Caco-2 (cell line): ENCODE measurements around the gene PROK2. TPM values are rescaled to one million over a fixed set of nuclear protein-coding genes. Genes with fewer than 3 reads are reported as not detected.

Source experiments
- BruUV-seq: library from RNA; stranded (reverse); fragments of 400-500 nt; replicated peaks from 2 replicates; lab custom pipeline; 2021; lab: Mats Ljungman, UMichigan
- CTCF ChIA-PET: fragments of 300-600 bp; sonication (Branson Sonifier 250); formaldehyde crosslinking; loops from one replicate; lab custom pipeline; 2022; ENCODE audit warnings: antibody characterized with exemption; lab: Charles Lee
- POLR2A ChIA-PET: fragments of 300-600 bp; sonication (Branson Sonifier 250); formaldehyde crosslinking; loops from one replicate; lab custom pipeline; 2022; ENCODE audit warnings: antibody characterized with exemption; lab: Charles Lee
- DNase-seq, 2 experiments: peaks; one replicate each; pipeline versions ENCODE4 v3.0.0 to v3.0.0-alpha.2; 2020 to 2022
- H3K27me3 ChIP-seq: replicated peaks from 2 replicates; pipeline ENCODE4 v1.6.0; 2011; ENCODE audit warnings: low read length; ENCODE audit not compliant: control insufficient read depth, insufficient read depth
- H3K36me3 ChIP-seq: 2 replicates; pipeline ENCODE4 v1.5.1; 2011; ENCODE audit warnings: low read length; ENCODE audit not compliant: control insufficient read depth, insufficient read depth
- H3K4me1 ChIP-seq: fragments of 250-450 bp; sonication (Bioruptor Pico); 2 replicates; pipeline ENCODE4 v1.5.1; 2020; ENCODE audit warnings: mild to moderate bottlenecking
- H3K4me3 ChIP-seq: 2 replicates; pipeline ENCODE4 v1.5.1; 2011; ENCODE audit warnings: low read depth, mild to moderate bottlenecking, control low read depth, low read length
- H3K9me3 ChIP-seq: fragments of 250-450 bp; sonication (Bioruptor Pico); 2 replicates; pipeline ENCODE4 v1.5.1; 2020; ENCODE audit warnings: mild to moderate bottlenecking, moderate library complexity
- H3K27ac Mint-ChIP-seq: one replicate; pipeline ENCODE4 v1.8.0; 2022; ENCODE audit warnings: mixed read lengths; ENCODE audit not compliant: unreplicated experiment
- H3K27me3 Mint-ChIP-seq: one replicate; pipeline ENCODE4 v1.8.0; 2022; ENCODE audit warnings: mixed read lengths; ENCODE audit not compliant: insufficient read depth, unreplicated experiment
- H3K36me3 Mint-ChIP-seq: one replicate; pipeline ENCODE4 v1.8.0; 2022; ENCODE audit warnings: mild to moderate bottlenecking, mixed read lengths; ENCODE audit not compliant: insufficient read depth, unreplicated experiment
- H3K4me1 Mint-ChIP-seq: one replicate; pipeline ENCODE4 v1.8.0; 2022; ENCODE audit warnings: low read depth, mixed read lengths; ENCODE audit not compliant: unreplicated experiment
- H3K4me3 Mint-ChIP-seq: one replicate; pipeline ENCODE4 v1.8.0; 2022; ENCODE audit warnings: mild to moderate bottlenecking, moderate library complexity, mixed read lengths; ENCODE audit not compliant: unreplicated experiment
- H3K9me3 Mint-ChIP-seq: one replicate; pipeline ENCODE4 v1.8.0; 2022; ENCODE audit warnings: mixed read lengths; ENCODE audit not compliant: unreplicated experiment
- intact Hi-C: fragments of 100-400 bp; cut with micrococcal nuclease; formaldehyde crosslinking; loops from one replicate; pipeline ENCODE4 v1.10.0; 2022; ENCODE audit not compliant: unreplicated experiment
- total RNA-seq: library from RNA; stranded (reverse); gene quantifications from 2 replicates; pipeline ENCODE4 v1.2.3, GENCODE V29; 2022
- TF ChIP-seq, protein P1 (sequence below), 2 experiments: fragments of 200-600 bp in 1 of 2; IDR thresholded peaks; 1 replicate in 1 of 2; 2 replicates in 1 of 2; pipeline versions ENCODE4 v1.5.1 to v1.8.0; 2011 to 2022; ENCODE audit warnings: antibody characterized with exemption in 1 of 2, control low read depth in 1 of 2, inconsistent platforms in 1 of 2, low read depth in 1 of 2, low read length in 1 of 2, mild to moderate bottlenecking in 1 of 2, moderate library complexity in 1 of 2; ENCODE audit not compliant: insufficient read depth in 1 of 2, severe bottlenecking in 1 of 2, unreplicated experiment in 1 of 2

The PROK2 gene
- total RNA-seq, 1 experiment from 2014 or later, result not detected

- Histone ChIP-seq H3K36me3 (no peaks in the 10 kb centered on the region), H3K4me1 (no peaks in the 10 kb centered on the region), H3K9me3 (no peaks in the 10 kb centered on the region), H3K27me3 (peaks cover 2% of the 10 kb centered on the region; the same call in 1 of the 2 replicates), H3K4me3 (no peak overlapping the region)
- no TSS peak for BruUV-seq
- ChIA-PET CTCF (no interaction called here), POLR2A (no interaction called here)
- Mint-ChIP-seq H3K27ac (no peak overlapping the region), H3K4me3 (no peak overlapping the region), H3K27me3 (peaks cover 30% of the 10 kb centered on the region), H3K9me3 (no peaks in the 10 kb centered on the region), H3K36me3 (no peaks in the 10 kb centered on the region), H3K4me1 (no peaks in the 10 kb centered on the region)
- no peak for DNase-seq
- intact Hi-C loops, result no loop called here
- TF ChIP-seq, protein P1, sequence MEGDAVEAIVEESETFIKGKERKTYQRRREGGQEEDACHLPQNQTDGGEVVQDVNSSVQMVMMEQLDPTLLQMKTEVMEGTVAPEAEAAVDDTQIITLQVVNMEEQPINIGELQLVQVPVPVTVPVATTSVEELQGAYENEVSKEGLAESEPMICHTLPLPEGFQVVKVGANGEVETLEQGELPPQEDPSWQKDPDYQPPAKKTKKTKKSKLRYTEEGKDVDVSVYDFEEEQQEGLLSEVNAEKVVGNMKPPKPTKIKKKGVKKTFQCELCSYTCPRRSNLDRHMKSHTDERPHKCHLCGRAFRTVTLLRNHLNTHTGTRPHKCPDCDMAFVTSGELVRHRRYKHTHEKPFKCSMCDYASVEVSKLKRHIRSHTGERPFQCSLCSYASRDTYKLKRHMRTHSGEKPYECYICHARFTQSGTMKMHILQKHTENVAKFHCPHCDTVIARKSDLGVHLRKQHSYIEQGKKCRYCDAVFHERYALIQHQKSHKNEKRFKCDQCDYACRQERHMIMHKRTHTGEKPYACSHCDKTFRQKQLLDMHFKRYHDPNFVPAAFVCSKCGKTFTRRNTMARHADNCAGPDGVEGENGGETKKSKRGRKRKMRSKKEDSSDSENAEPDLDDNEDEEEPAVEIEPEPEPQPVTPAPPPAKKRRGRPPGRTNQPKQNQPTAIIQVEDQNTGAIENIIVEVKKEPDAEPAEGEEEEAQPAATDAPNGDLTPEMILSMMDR (IDR thresholded peaks at IDR 0.05; ENCODE audit: insufficient read depth in 1 of 2, low read depth in 1 of 2, low read length in 1 of 2, severe bottlenecking in 1 of 2, unreplicated experiment in 1 of 2), result no peak
Measured at GRCh38 chr3:71759401-71759800, 25.5 kb downstream of the PROK2 start.

DNA sequence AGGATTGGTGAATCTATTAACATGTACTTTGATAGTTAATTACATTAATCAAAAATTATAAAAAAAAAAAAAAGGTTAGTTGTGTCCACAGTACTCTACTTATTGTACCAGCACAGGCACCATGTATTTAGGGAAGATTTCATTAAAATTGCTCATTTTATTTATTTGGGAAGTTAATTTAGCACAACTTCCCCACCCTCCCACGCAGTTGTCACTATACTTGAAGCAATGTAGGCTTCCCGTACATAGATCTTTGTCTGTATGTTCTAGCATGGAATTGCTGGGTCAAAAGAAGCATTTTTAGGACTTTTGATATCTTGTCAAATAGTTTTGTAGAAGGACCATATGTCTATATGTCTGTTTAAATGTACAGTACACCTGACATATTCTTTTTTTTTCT, 26.9 kb downstream of the PROK2 start:
- Histone ChIP-seq H3K9me3 (no peaks in the 10 kb centered on the region), H3K4me1 (no peaks in the 10 kb centered on the region), H3K4me3 (no peak overlapping the region), H3K27me3 (peaks cover 2% of the 10 kb centered on the region; the same call in 1 of the 2 replicates), H3K36me3 (no peaks in the 10 kb centered on the region)
- no peak overlapping the region for H3K27ac Mint-ChIP-seq
- no peak for DNase-seq
- no peaks in the 10 kb centered on the region for H3K36me3 Mint-ChIP-seq
- H3K4me3 Mint-ChIP-seq, result no peak overlapping the region
- peaks cover 28% of the 10 kb centered on the region for H3K27me3 Mint-ChIP-seq
- H3K4me1 Mint-ChIP-seq, result no peaks in the 10 kb centered on the region
- no TSS peak for BruUV-seq
- H3K9me3 Mint-ChIP-seq, result no peaks in the 10 kb centered on the region
- ChIA-PET POLR2A (no interaction called here), CTCF (no interaction called here)
- TF ChIP-seq, protein P1 (IDR thresholded peaks at IDR 0.05; ENCODE audit: insufficient read depth in 1 of 2, low read depth in 1 of 2, low read length in 1 of 2, severe bottlenecking in 1 of 2, unreplicated experiment in 1 of 2), result no peak
- intact Hi-C loops, result no loop called here

DNA sequence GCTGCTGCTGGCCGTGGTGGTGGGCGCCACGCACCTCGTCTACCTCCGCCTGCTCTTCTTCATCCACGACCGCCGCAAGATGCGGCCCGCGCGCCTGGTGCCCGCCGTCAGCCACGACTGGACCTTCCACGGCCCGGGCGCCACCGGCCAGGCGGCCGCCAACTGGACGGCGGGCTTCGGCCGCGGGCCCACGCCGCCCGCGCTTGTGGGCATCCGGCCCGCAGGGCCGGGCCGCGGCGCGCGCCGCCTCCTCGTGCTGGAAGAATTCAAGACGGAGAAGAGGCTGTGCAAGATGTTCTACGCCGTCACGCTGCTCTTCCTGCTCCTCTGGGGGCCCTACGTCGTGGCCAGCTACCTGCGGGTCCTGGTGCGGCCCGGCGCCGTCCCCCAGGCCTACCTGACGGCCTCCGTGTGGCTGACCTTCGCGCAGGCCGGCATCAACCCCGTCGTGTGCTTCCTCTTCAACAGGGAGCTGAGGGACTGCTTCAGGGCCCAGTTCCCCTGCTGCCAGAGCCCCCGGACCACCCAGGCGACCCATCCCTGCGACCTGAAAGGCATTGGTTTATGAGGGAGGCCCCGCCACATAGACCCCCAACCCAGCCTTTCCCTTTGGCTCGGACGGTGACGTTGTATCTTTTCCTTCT, 30.2 kb downstream of the PROK2 start:
- BruUV-seq, result no TSS peak
- Mint-ChIP-seq H3K27me3 (peaks cover 44% of the 10 kb centered on the region), H3K36me3 (no peaks in the 10 kb centered on the region), H3K9me3 (no peaks in the 10 kb centered on the region), H3K27ac (no peak overlapping the region), H3K4me1 (no peaks in the 10 kb centered on the region), H3K4me3 (peak overlapping the region; percentile 55)
- TF ChIP-seq, protein P1 (IDR thresholded peaks at IDR 0.05; ENCODE audit: insufficient read depth in 1 of 2, low read depth in 1 of 2, low read length in 1 of 2, severe bottlenecking in 1 of 2, unreplicated experiment in 1 of 2), result no peak
- Histone ChIP-seq H3K4me1 (no peaks in the 10 kb centered on the region), H3K36me3 (no peaks in the 10 kb centered on the region), H3K27me3 (peaks cover 2% of the 10 kb centered on the region; the same call in 1 of the 2 replicates), H3K9me3 (no peaks in the 10 kb centered on the region), H3K4me3 (no peak overlapping the region)
- POLR2A ChIA-PET, result no interaction called here
- CTCF ChIA-PET, result no interaction called here
- intact Hi-C loops, result no loop called here
- DNase-seq, result no peak
